ENCODE results near the gene ZNF211.

The ZNF211 gene

DNA sequence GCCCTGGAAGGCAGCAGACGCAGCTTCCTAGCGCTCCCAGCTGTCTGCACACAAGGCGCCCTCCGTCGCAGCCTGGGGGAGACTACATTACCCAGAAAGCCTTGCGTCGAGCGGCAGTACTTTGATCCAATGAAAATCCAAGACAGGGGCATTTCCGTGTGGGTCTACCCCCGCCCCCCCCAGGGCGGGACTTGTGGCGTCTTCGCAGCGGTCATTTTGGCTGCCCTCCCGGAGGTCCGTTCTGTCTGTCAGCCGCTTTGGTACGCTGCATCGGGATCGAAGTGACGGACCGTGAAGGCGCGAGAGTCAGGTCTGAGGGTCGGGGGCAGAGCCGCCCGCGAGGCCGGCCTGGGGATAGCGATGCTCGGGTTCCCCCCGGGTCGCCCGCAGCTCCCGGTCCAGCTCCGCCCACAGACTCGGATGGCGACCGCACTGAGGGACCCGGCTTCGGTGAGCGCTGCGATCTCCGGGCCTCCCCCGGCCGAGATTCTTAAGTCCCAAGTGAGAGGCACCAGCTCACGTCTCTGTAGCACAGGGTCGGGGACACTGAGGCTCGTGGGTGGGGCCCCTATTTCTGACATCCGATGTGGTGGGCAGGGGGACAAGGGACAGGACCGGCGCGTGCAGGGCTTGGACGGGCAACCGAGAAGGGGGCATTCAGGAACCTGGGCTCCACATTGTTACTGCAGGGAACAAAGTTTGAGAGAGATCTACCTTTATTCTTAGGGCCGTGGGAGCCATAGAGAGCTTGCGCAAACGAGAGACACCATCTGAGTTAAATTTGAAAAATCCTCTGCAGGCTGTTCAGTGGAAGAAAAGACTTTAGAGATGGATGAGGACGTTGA is at the start of gene ZNF211:
Gene ZNF211, plus strand, starts transcription at position 182 of the 845 bp plus-strand sequence. Its CDS starts 179 bp downstream, at position 361.
- no peak for DNase-seq

DNA sequence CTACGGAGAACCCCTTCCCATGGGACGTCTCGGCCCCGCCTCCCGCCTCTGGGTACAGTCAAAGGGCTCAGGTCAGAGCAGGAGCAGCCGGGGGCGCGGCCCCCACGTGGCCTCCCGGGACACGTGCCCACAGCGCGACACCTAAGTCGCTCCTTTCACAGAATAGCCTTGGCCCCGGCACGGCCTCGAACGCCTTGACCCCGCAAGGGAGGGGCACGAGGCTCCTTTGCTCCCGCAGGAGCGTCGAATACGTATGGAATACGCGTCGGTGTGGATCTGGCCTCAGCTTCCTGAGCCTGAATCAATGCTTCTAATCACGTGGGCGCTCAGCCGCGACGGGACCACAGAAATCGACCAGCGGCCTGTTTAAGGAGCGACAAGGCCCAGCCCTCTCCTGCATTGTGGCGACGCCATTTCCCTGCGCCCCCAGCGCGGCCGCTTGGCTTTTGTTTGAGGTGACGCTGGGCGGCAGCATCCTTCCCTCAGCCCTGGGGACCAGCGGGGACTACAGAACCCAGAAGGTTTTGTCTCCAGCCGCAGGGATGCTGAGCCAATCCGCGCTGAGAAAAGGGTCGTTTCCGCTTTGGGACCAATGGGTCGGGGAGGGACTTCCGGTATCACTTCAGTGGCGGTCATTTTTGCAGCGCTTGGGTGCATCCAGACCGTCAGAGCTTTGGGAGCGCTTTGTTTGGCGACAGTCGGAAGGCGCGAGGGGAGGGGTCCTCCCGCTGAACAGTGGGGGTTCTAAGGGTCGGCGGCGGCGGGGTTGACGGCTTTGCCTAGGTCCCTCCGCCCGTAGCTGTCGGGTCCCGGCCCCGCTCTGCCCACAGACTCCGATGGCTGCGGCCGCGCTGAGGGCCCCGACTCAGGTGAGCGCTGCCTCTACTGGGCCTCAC is 49.2 kb upstream of the ZNF211 start, which contains the start of gene ZIK1:
Gene ZIK1, plus strand, starts transcription at position 625 of the 896 bp plus-strand sequence. Its CDS starts 212 bp downstream, at position 837.
- DNase-seq, result no peak

DNA sequence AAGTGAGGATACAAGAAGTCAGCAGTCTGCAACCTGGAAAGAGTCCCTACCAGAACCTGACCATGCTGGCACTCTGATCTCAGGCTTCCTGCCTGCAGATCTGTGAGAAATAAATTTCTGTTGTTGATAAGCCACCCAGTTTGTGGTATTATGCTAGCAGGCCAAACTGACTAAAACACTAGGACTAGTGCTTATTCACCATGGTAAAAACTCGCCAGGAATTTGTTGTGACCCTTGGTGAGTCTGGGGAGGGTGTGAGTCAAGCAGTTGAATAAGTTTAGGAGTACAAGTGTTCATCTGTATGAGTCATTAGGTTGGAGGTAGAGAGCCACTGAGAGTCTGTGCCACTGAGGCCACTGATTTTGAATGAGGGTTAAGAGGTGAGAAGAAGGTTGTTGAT is 45.4 kb upstream of the ZNF211 start:
- no peak for DNase-seq

DNA sequence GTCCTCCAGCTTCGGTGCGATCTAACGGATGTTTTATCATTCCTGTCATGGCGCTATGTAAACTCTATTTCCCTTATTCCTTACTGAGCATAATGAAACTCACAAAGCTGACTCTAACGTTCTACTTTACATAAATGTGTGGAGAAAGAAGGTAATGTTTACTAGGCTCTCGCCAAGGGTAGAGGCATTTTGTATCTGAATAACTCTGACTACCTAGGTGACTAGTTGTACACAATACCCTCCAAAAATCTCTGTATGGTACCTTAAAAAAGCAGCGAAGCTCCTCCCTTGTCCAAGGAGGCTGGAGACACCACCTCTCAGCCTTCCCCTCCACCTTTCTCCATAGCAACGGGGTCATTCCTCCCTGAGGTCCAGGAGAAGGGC is 33.6 kb upstream of the ZNF211 start:
- no peak for DNase-seq

DNA sequence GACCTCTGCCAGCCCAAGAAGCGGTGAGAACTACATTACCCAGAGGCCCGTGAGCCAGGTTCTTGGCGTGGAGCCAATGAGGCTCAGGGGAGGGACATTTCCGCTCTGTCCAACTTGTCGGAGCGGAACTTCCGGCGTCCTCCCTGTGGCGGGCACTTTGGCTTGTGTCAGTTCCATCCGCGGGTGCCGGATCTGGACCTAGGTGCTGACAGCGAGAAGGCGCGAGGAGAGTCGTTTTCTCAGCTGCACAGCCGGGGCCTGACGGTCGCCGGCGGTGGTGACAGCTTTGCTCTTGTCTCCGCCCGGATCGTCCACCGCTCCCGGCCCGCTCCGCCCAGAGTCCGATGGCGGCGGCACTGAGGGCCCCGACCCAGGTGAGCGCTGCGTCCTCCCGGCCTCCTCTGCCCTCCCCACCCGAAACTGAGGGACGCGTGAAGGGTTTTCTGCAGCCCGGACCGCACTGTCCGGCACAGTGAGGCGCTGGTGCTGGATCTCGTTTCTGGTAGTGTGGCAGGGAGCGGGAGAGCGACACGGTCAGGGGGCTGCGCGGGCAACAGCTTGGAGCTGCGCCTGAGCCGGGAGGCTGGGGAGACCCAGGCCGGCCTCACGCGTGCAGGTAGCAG is 33.1 kb upstream of the ZNF211 start, which contains the start of gene ZNF530:
Gene ZNF530, plus strand, starts transcription at position 125 of the 623 bp plus-strand sequence. CDS start 4,461 bp downstream, outside the sequence.
- DNase-seq, result no peak

DNA sequence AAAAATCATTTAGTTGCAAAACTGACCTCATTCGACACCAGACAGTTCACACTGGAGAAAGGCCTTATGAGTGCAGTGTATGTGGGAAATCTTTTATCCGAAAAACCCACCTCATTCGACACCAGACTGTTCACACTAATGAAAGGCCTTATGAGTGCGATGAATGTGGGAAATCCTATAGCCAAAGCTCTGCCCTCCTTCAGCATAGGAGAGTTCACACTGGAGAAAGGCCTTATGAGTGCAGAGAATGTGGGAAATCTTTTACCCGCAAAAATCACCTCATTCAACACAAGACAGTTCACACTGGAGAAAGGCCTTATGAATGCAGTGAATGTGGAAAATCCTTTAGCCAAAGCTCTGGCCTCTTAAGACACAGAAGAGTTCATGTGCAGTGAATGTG is 26.0 kb upstream of the ZNF211 start:
- DNase-seq, result no peak

DNA sequence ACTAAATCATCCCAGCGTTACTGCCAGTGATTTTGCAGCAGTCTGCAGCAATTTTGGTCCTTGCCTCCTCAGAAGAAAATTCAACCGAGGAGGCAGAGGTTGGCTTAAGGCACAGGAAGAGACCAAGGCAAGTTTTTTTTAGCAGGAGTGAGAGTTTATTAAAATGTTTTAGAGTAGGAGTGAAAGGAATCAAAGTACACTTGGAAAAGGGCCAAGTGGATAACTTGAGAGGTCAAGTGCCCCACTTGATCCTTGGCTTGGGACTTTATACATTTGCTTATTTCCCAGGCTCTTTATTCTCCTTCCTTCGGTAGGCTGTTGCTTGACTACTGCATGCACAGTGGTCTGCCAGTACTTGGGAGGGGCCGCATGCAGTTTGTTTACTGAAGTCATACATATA is 21.9 kb upstream of the ZNF211 start:
- no peak for DNase-seq

DNA sequence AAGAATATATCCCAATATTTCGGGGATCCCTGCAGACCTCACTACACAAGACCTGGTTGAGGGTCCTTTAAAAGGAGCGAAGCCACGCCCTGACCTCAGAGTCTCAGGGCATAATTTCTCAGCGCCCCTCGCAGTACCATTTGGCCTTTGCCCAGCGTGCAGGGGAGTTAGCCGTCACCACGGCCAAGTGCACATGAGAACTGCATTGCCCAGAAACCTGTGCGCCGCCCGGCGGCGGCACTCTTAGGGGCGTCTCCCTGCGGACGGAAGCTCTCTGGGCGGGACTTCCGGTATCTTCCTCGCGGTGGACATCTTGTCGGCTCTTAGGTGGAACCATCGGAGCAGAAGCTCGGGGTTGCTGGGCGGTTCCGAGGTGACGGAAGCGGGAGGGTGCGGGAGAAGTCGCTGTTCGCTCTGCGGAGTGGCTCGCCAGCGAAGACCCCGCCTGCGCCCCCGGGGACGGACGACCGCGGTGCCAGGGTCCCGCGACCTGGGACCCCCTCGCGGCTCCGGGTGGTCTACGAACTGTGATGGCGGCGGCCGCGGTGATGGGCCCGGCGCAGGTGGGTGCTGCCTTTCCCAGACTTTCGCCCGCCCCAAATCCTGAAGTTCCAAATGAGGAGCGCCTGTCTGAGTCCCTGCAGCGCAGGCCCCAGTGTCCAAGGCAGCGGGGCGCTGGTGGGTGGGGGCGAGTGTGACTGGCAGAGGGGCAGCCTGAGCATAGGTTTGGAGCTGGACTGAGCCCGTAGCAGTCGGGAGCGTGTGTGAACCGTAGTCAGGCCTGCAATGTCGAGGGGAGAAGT is 18.8 kb upstream of the ZNF211 start, which contains the start of gene ZNF134:
Gene ZNF134, plus strand, starts transcription at position 302 of the 803 bp plus-strand sequence. CDS start 5,227 bp downstream, outside the sequence.
- no peak for DNase-seq

DNA sequence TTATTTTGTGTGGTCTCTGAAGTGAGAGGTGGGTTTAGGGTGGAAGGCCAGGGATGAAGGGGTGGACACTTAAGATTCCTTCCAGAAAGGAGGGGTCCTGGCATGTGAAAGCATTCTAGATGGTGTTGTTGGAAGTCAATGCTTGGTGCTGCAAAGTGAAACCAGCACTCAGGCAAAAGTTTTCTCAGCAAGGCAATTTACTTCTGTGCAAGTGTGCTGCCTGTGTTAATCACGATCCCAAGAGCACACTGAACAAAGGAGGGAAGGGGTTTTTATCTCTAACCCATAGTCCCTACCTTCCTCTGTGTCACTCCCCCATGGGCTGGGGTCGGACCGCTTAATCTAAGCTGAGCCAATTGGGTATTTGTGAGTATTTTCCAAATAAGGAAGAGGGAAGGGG is 17.6 kb upstream of the ZNF211 start:
- no peak for DNase-seq

DNA sequence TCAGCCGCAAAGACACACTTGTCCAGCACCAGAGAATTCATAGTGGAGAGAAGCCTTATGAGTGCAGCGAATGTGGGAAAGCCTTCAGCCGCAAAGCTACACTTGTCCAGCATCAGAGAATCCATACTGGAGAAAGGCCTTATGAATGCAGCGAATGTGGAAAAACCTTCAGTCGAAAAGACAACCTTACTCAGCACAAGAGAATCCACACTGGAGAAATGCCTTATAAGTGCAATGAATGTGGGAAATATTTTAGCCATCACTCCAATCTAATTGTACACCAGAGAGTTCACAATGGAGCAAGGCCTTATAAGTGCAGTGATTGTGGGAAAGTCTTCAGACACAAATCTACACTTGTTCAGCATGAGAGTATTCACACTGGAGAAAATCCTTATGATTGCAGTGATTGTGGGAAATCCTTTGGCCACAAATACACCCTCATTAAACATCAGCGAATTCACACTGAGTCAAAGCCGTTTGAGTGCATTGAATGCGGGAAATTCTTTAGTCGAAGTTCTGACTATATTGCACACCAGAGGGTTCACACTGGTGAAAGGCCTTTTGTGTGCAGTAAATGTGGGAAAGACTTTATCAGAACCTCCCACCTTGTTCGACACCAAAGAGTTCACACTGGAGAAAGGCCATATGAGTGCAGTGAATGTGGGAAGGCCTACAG is 12.2 kb upstream of the ZNF211 start:
- DNase-seq, result no peak

DNA sequence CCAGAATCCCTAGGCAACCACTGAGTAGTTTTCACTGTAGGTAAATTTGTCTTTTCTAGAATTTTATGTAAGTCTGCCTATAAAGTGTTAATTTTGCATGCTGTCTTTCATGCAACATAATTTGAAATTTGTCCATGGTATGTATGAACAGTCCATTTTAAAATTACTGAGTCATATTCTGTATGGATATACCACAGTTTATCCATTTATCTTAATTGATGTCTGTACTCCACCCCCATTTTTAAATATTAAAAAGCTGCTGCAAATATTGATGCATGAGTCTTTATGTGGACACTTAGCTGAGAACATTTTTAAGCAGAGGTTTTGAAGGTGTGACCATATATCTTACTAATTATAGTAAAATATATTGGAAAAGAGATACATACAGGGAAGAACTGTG is 9.9 kb upstream of the ZNF211 start:
- no peak for DNase-seq

DNA sequence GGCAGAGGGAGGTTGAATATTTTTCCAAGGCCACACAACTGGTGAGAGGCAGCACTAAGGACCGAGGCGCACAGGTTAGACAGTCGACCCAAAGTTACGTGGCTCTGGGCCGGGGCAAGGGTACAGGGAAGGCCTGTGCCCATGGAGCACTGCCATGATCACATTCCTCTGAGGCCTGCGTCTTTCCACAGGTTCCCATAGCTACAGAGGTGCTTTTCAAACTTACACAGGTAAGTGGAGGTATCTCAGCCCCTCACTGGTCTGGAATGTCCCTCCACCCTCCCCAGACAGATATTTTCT is 814 bp downstream of the ZNF211 start:
- no peak for DNase-seq

DNA sequence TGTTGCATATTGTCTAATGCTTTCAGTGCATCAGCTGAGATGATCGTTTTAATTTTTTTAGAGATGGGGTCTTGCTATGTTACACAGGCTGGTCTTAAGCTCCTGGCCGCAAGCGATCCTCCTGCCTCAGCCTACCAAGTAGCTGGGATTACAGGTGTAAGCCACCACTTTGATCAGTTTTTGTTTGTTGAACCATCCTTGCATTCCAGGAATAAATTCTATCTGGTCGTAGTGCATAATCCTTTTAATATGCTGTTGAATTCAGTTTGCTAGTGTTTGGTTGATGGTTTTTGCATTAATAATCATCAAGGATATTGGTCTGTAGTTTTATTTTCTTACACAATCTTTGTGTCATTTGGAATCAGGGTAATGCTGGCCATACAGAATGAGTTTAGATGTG is 4.4 kb downstream of the ZNF211 start:
- DNase-seq, result no peak

DNA sequence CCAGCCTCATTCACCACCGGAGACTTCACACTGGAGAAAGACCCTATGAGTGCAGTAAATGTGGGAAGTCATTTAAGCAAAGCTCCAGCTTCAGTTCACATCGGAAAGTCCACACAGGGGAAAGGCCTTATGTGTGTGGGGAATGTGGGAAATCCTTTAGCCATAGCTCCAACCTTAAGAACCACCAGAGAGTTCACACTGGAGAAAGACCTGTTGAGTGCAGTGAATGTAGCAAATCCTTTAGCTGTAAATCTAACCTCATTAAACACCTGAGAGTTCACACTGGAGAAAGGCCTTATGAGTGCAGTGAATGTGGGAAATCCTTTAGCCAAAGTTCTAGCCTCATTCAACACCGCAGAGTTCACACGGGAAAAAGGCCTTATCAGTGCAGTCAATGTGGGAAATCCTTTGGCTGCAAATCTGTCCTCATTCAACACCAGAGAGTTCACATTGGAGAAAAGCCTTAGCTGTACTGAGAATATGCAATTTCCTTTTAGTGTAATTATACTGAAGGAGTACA is 8.8 kb downstream of the ZNF211 start:
- DNase-seq, result no peak

DNA sequence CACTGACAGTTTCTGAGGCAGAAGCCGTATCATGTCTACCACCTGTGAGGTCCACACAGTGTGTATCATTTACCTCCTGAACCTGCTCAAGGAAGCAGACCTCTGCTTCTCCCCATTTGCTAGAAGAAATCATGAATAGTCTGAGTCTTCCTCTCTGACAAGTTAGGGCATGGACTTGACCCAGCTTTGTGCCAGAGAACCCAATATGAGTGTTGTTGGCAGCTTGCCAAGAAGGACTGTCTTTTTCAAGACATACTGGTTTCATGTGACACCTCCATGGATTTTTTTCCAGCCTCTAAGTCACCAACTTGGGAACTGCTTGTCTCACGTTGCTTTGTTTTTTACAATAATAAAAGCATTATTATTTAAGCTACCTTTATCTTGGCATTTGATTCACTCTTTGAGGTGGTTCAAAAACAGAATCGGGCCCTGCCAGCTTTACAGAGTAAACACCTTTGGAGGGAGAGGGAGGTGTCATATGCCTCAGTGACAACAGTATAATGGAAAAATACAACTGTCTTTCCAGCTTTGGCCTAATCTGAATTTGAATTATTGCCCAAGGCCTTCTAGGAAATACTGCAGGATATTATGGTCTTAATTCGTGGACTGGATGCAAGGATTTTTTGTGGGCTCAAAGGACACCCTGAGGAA is 9.6 kb downstream of the ZNF211 start:
- no peak for DNase-seq

DNA sequence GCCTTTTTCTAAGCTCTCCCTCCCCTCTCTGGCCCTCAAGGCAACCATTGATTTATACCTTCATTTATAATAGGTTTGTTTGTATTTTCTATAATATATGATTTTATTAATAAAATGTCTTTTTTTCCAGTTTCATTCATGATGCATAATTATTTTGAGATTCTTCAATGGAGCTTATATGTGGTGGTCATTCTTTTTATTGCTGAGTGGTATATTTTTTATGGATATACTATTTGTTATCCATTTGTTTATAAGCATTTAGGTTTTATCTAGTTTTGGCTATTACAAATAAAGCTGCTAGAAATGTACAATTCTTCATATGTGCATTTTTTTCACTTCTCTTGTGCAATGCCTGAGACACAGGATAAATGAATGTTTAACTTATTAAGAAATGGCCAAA is 10.8 kb downstream of the ZNF211 start:
- DNase-seq, result no peak

DNA sequence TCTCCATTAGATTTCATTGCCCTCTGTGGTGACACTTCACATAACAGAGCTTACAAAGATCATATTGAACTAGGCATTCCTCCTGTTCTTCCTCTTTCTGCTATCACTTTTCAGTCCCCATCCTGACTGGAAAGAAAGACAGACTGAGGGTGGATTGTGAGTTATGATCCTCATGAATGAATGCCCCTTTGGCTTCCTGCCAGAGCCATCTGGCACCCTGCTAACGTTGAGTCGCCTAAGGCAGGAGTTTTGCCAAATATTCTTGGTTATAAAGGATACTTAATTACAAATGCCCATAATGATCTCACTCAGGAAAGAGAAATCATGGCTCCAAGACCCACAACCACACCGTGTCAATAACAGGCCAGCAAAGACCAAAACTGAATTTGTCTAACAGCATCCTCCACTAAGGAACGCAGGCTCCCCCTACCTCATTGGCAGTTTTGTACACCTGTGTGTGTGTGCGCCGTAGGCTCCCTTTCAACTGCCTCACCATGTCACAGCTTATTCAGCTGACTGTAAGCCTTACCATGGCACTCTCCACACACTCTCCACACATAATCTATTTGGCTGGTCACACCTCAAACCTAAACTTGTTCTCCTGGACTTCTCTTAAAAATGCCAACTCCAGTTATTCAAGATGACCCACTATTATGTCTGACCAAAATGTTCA is 15.5 kb downstream of the ZNF211 start:
- no peak for DNase-seq

DNA sequence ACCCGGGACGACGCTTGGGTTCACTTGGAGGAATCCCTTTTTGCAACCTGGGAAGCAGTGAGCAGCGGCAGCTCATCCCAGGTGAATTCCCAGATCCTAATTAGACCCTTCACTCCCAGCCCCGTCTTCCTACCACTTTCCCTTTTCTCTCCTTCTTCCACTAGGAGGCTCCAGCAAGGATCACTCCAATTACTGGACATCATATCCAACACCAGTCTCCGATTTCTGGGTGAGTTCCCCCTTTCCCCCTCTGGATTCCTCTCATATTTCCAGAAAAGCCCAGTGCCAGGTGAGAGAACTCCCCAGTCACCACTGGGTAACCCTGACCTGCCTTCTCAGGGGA is 18.7 kb downstream of the ZNF211 start:
- no peak for DNase-seq

DNA sequence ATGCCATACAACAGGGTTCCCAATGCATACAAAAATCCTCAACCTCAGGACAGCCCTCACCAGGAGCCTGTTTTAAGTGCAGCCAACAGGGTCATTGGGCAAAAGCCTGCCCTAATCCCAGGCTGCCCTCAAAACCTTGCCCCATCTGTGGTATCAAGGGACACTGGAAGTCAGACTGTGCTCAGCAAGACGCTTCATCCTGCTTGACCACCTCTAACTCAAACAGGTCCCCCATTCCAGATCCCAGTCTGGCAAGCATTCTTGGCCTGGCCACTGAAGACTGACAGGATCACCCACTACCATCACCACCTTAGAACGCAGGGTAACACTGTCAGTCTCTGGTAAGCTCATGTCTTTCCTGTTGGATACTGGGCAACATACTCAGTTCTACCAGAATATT is 20.7 kb downstream of the ZNF211 start:
- DNase-seq, result no peak

DNA sequence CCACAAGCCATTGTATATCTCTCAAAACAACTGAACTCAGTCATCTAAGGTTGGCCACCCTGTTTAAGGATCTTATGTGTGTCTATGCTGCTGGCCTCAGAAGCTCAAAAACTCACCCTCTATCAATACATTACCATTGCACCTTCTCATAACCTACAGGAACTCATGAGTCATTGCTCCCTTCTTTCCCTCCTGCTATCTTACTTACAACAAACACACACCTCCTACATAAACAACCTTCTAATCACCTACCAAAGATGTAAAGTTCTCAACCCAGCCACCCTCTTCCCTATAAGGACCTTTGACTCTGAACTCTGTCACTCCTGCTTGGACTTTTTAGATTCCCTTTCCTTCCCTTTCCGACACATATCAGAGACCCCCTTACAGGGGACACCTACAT is 22.5 kb downstream of the ZNF211 start:
- no peak for DNase-seq

DNA sequence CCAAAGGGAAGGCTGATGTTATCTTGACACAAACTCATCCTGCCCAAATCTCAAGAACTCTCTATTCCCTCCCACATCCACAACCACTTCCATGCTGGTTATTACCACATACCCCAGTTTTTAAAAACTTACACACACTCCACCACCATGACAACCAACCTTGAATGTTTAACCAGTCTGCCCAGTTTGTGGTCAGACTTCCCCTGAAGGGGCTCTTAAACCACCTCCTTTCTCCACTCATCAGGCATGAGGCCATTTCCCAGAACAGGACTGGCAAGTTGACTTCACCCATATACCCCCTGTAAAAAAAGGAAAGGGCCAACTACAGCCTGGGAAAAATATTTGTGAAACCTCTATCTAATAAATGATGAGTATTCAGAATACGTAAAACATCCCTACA is 23.4 kb downstream of the ZNF211 start:
- no peak for DNase-seq
